HG03460 (cell line): ENCODE data around the gene JUND.

Source experiments
- ATAC-seq: cut with Tn5 transposase; IDR thresholded peaks from one replicate; pipeline ENCODE4 v1.9.1; 2021; ENCODE audit not compliant: unreplicated experiment

Gene JUND

GRCh38 chr19:18271433-18271841, 10.0 kb downstream of the JUND start:
- ATAC-seq, result no peak

GRCh38 chr19:18270326-18270725, 11.1 kb downstream of the JUND start:
- ATAC-seq, result no peak

- ATAC-seq, result no peak
Measured at GRCh38 chr19:18269070-18269723, 12.2 kb downstream of the JUND start.

- ATAC-seq, result no peak
Measured at GRCh38 chr19:18266771-18267686, 14.4 kb downstream of the JUND start.

GRCh38 chr19:18265582-18265981, 15.8 kb downstream of the JUND start:
- no peak for ATAC-seq

- no peak for ATAC-seq
Measured at GRCh38 chr19:18264971-18265540, 16.4 kb downstream of the JUND start.

GRCh38 chr19:18264137-18264854, 17.1 kb downstream of the JUND start:
- ATAC-seq, result no peak

GRCh38 chr19:18263324-18264136, 17.9 kb downstream of the JUND start:
- no peak for ATAC-seq

- ATAC-seq, result no peak
Measured at GRCh38 chr19:18262917-18263316, 18.5 kb downstream of the JUND start.

- ATAC-seq, result no peak
Measured at GRCh38 chr19:18262144-18262543, 19.3 kb downstream of the JUND start.

GRCh38 chr19:18261474-18261873, 19.9 kb downstream of the JUND start:
- no peak for ATAC-seq

- no peak for ATAC-seq
Measured at GRCh38 chr19:18259893-18260292, 21.5 kb downstream of the JUND start.

- no peak for ATAC-seq
Measured at GRCh38 chr19:18257503-18258470, 23.6 kb downstream of the JUND start.

GRCh38 chr19:18254546-18255503, 26.6 kb downstream of the JUND start:
- ATAC-seq, result no peak

- ATAC-seq, result no peak
Measured at GRCh38 chr19:18253716-18254115, 27.7 kb downstream of the JUND start.

- ATAC-seq, result no peak
Measured at GRCh38 chr19:18253130-18253529, 28.3 kb downstream of the JUND start.

- ATAC-seq, result no peak
Measured at GRCh38 chr19:18252370-18252717, 29.1 kb downstream of the JUND start.
